Epithelial cell of esophagus (primary cell): ENCODE results near the gene GHRL.

Source experiments
- DNase-seq: peaks from one replicate; pipeline ENCODE4 v3.0.0; 2010; ENCODE audit warnings: low read depth
- H3K4me3 ChIP-seq: 2 replicates; pipeline ENCODE4 v1.5.1; 2011; ENCODE audit warnings: mild to moderate bottlenecking, low read length, control low read depth
- CTCF ChIP-seq: IDR thresholded peaks from 2 replicates; pipeline ENCODE4 v1.5.1; 2011; ENCODE audit warnings: low read depth, mild to moderate bottlenecking, low read length, control low read depth, inconsistent platforms; ENCODE audit not compliant: insufficient read depth; ENCODE audit errors: missing control alignments

Gene GHRL

GRCh38 chr3:10285272-10286132, 7.2 kb downstream of the GHRL start:
- TF ChIP-seq CTCF, result no peak
- peak; percentile 16 for DNase-seq

GRCh38 chr3:10284496-10284895, 8.3 kb downstream of the GHRL start:
- no peak overlapping the region for H3K4me3 ChIP-seq
- no peak for DNase-seq
- TF ChIP-seq CTCF, result no peak

More at GRCh38 chr3:10285272-10286132, 7.2 kb downstream of the GHRL start:
- no peak overlapping the region for H3K4me3 ChIP-seq

GRCh38 chr3:10283638-10284037, 9.1 kb downstream of the GHRL start:
- H3K4me3 ChIP-seq, result no peak overlapping the region
- TF ChIP-seq CTCF, result no peak
- peak; percentile 85 for DNase-seq

GRCh38 chr3:10281951-10282350, 10.8 kb downstream of the GHRL start:
- DNase-seq, result no peak
- no peak overlapping the region for H3K4me3 ChIP-seq
- TF ChIP-seq CTCF, result no peak

GRCh38 chr3:10280571-10280970, 12.2 kb downstream of the GHRL start:
- TF ChIP-seq CTCF, result no peak
- DNase-seq, result no peak
- H3K4me3 ChIP-seq, result no peak overlapping the region

GRCh38 chr3:10280177-10280529, 12.6 kb downstream of the GHRL start:
- DNase-seq, result peak; percentile 27
- no peak overlapping the region for H3K4me3 ChIP-seq
- TF ChIP-seq CTCF, result peak; percentile 15
